ENCODE measurements around the gene PELI2. TPM values are rescaled to one million over a fixed set of nuclear protein-coding genes. Genes with fewer than 3 reads are reported as not detected.

The PELI2 gene
- total RNA-seq, 1 donor from 2014 or later, result 16.2 TPM

- no peak for TF ChIP-seq CTCF (conservative IDR thresholded peaks at IDR 0.05)
- no peak for DNase-seq (ENCODE audit: low read depth, low spot score)
- no peaks in the 10 kb centered on the region for H3K9me3 Mint-ChIP-seq
- H3K27ac Mint-ChIP-seq (ENCODE audit: unreplicated experiment), result peak overlapping the region; percentile 0
- no peaks in the 10 kb centered on the region for H3K27me3 Mint-ChIP-seq (ENCODE audit: low read depth)
- peaks cover 9% of the 10 kb centered on the region for H3K4me1 Mint-ChIP-seq
- no peak overlapping the region for H3K4me3 Mint-ChIP-seq
- peaks cover 7% of the 10 kb centered on the region for H3K36me3 Mint-ChIP-seq (ENCODE audit: low read depth)
These were observed 62.7 kb downstream of the PELI2 start for GRCh38 chr14:56180754-56181542.

GRCh38 chr14:56181681-56182085 is 63.5 kb downstream of the PELI2 start:
- Mint-ChIP-seq H3K27me3 (ENCODE audit: low read depth) (no peaks in the 10 kb centered on the region), H3K4me1 (peaks cover 9% of the 10 kb centered on the region), H3K27ac (ENCODE audit: unreplicated experiment) (no peak overlapping the region), H3K36me3 (ENCODE audit: low read depth) (peaks cover 7% of the 10 kb centered on the region), H3K4me3 (no peak overlapping the region), H3K9me3 (no peaks in the 10 kb centered on the region)
- no peak for TF ChIP-seq CTCF (conservative IDR thresholded peaks at IDR 0.05)
- no peak for DNase-seq (ENCODE audit: low read depth, low spot score)

- Mint-ChIP-seq H3K27me3 (ENCODE audit: low read depth) (no peaks in the 10 kb centered on the region), H3K27ac (ENCODE audit: unreplicated experiment) (no peak overlapping the region), H3K9me3 (no peaks in the 10 kb centered on the region), H3K4me3 (no peak overlapping the region), H3K36me3 (ENCODE audit: low read depth) (peaks cover 7% of the 10 kb centered on the region), H3K4me1 (peaks cover 9% of the 10 kb centered on the region)
- no peak for TF ChIP-seq CTCF (conservative IDR thresholded peaks at IDR 0.05)
- no peak for DNase-seq (ENCODE audit: low read depth, low spot score)
These were observed 64.2 kb downstream of the PELI2 start for GRCh38 chr14:56182410-56182809.

GRCh38 chr14:56183631-56184157 is 65.5 kb downstream of the PELI2 start:
- no peaks in the 10 kb centered on the region for H3K9me3 Mint-ChIP-seq
- DNase-seq (ENCODE audit: low read depth, low spot score), result no peak
- H3K36me3 Mint-ChIP-seq (ENCODE audit: low read depth), result peaks cover 7% of the 10 kb centered on the region
- no peak for TF ChIP-seq CTCF (conservative IDR thresholded peaks at IDR 0.05)
- H3K27ac Mint-ChIP-seq (ENCODE audit: unreplicated experiment), result no peak overlapping the region
- no peaks in the 10 kb centered on the region for H3K27me3 Mint-ChIP-seq (ENCODE audit: low read depth)
- peaks cover 9% of the 10 kb centered on the region for H3K4me1 Mint-ChIP-seq
- no peak overlapping the region for H3K4me3 Mint-ChIP-seq

GRCh38 chr14:56185992-56186391 is 67.8 kb downstream of the PELI2 start:
- peaks cover 1% of the 10 kb centered on the region for H3K4me1 Mint-ChIP-seq
- no peak for TF ChIP-seq CTCF (conservative IDR thresholded peaks at IDR 0.05)
- DNase-seq (ENCODE audit: low read depth, low spot score), result no peak
- H3K4me3 Mint-ChIP-seq, result no peak overlapping the region
- H3K9me3 Mint-ChIP-seq, result no peaks in the 10 kb centered on the region
- no peaks in the 10 kb centered on the region for H3K27me3 Mint-ChIP-seq (ENCODE audit: low read depth)
- H3K27ac Mint-ChIP-seq (ENCODE audit: unreplicated experiment), result no peak overlapping the region
- H3K36me3 Mint-ChIP-seq (ENCODE audit: low read depth), result peaks cover under 1% of the 10 kb centered on the region

All from neural crest cell (in vitro differentiated cells).